GM19452 (cell line): ENCODE measurements around the gene ZNF664.

ENCODE experiments used
- ATAC-seq: cut with Tn5 transposase; IDR thresholded peaks from one replicate; pipeline ENCODE4 v1.9.1; 2021; ENCODE audit not compliant: unreplicated experiment

The ZNF664 gene

GRCh38 chr12:124030510-124030909, 57.5 kb downstream of the ZNF664 start:
- no peak for ATAC-seq

- no peak for ATAC-seq
Measured at GRCh38 chr12:124031058-124031457, 58.0 kb downstream of the ZNF664 start.

GRCh38 chr12:124032265-124032886, 59.4 kb downstream of the ZNF664 start:
- no peak for ATAC-seq

GRCh38 chr12:124033859-124034258, 60.8 kb downstream of the ZNF664 start:
- no peak for ATAC-seq

- no peak for ATAC-seq
Measured at GRCh38 chr12:124034297-124034696, 61.3 kb downstream of the ZNF664 start.

GRCh38 chr12:124035163-124035562, 62.1 kb downstream of the ZNF664 start:
- ATAC-seq = no peak

GRCh38 chr12:124036171-124036598, 63.2 kb downstream of the ZNF664 start:
- no peak for ATAC-seq

- no peak for ATAC-seq
Measured at GRCh38 chr12:124036657-124037109, 63.7 kb downstream of the ZNF664 start.

- no peak for ATAC-seq
Measured at GRCh38 chr12:124037331-124037730, 64.3 kb downstream of the ZNF664 start.

GRCh38 chr12:124039276-124039675, 66.3 kb downstream of the ZNF664 start:
- no peak for ATAC-seq

GRCh38 chr12:124040291-124040690, 67.3 kb downstream of the ZNF664 start:
- ATAC-seq = no peak

- ATAC-seq = no peak
Measured at GRCh38 chr12:124040737-124041136, 67.7 kb downstream of the ZNF664 start.

GRCh38 chr12:124041907-124042306, 68.9 kb downstream of the ZNF664 start:
- no peak for ATAC-seq

GRCh38 chr12:124044021-124044420, 71.0 kb downstream of the ZNF664 start:
- no peak for ATAC-seq

GRCh38 chr12:124044809-124045321, 71.8 kb downstream of the ZNF664 start:
- no peak for ATAC-seq

- no peak for ATAC-seq
Measured at GRCh38 chr12:124045671-124046455, 72.8 kb downstream of the ZNF664 start.

- ATAC-seq = no peak
Measured at GRCh38 chr12:124046456-124046740, 73.4 kb downstream of the ZNF664 start.

GRCh38 chr12:124047045-124047566, 74.1 kb downstream of the ZNF664 start:
- ATAC-seq = no peak

- no peak for ATAC-seq
Measured at GRCh38 chr12:124049451-124050094, 76.6 kb downstream of the ZNF664 start.

- ATAC-seq = no peak
Measured at GRCh38 chr12:124053851-124054250, 80.8 kb downstream of the ZNF664 start.

GRCh38 chr12:124055066-124055465, 82.1 kb downstream of the ZNF664 start:
- no peak for ATAC-seq

GRCh38 chr12:124057691-124058090, 84.7 kb downstream of the ZNF664 start:
- no peak for ATAC-seq
